Endothelial cell of umbilical vein (primary cell): ENCODE results near the gene SELENOV. TPM values are rescaled to one million over a fixed set of nuclear protein-coding genes. Genes with fewer than 3 reads are reported as not detected.

Source experiments
- BruUV-seq: library from RNA; stranded (reverse); fragments of 400-500 nt; replicated peaks from 2 replicates; lab custom pipeline; 2021; lab: Mats Ljungman, UMichigan
- CTCF ChIA-PET: fragments of 300-600, 350-600 bp; sonication (Branson Sonifier 250); formaldehyde crosslinking; loops from one replicate; lab custom pipeline; 2021; ENCODE audit warnings: antibody characterized with exemption, inconsistent platforms; lab: Charles Lee
- POLR2A ChIA-PET: fragments of 300-600, 350-600 bp; sonication (Branson Sonifier 250); formaldehyde crosslinking; loops from one replicate; lab custom pipeline; 2021; ENCODE audit warnings: antibody characterized with exemption, inconsistent platforms; lab: Charles Lee
- DNase-seq: peaks from one replicate; pipeline ENCODE4 v3.0.0-alpha.2; 2011; ENCODE audit warnings: low read depth, low spot score
- FAIRE-seq: peaks from 2 replicates; lab custom pipeline; 2011; peaks lifted over from hg19 to GRCh38; lab: Jason Lieb, UNC
- H2AFZ ChIP-seq: 2 replicates; pipeline ENCODE4 v1.6.0; 2012; ENCODE audit warnings: low read depth, low read length, control low read depth, inconsistent platforms
- H3K27ac ChIP-seq: 2 replicates; pipeline ENCODE4 v1.5.1; 2011; ENCODE audit warnings: low read depth, mild to moderate bottlenecking, control low read depth, low read length, moderate library complexity; ENCODE audit not compliant: insufficient read depth
- H3K27me3 ChIP-seq, 2 experiments: 2 replicates each; pipeline versions ENCODE4 v1.6.0 to v1.6.1; 2011; ENCODE audit warnings: low read length in 2 of 2, mixed read lengths in 1 of 2; ENCODE audit not compliant: control insufficient read depth in 2 of 2, insufficient read depth in 2 of 2
- H3K36me3 ChIP-seq, 2 experiments: 2 replicates in 1 of 2; 3 replicates in 1 of 2; pipeline ENCODE4 v1.5.1; 2011; ENCODE audit warnings: low read length in 2 of 2, mild to moderate bottlenecking in 1 of 2, moderate library complexity in 1 of 2; ENCODE audit not compliant: control insufficient read depth in 2 of 2, insufficient read depth in 2 of 2; ENCODE audit errors: extremely low read depth in 1 of 2
- H3K4me1 ChIP-seq: 3 replicates; pipeline ENCODE4 v1.5.1; 2011; ENCODE audit warnings: mild to moderate bottlenecking, low read length; ENCODE audit not compliant: control insufficient read depth, insufficient read depth; ENCODE audit errors: extremely low read depth
- H3K4me2 ChIP-seq: 2 replicates; pipeline ENCODE4 v1.6.1; 2011; ENCODE audit warnings: low read length, control low read depth, mixed read lengths; ENCODE audit not compliant: insufficient read depth
- H3K4me3 ChIP-seq, 3 experiments: fragments of 200-600 bp in 1 of 3; sonication (generic), shearing (Covaris generic) in 1 of 3; replicated peaks in 1 of 3; 2 replicates each; pipeline ENCODE4 v1.5.1; 2011 to 2016; ENCODE audit warnings: control low read depth in 3 of 3, low read length in 3 of 3, mild to moderate bottlenecking in 2 of 3, inconsistent platforms in 1 of 3, low read depth in 1 of 3, moderate library complexity in 1 of 3; ENCODE audit not compliant: insufficient read depth in 1 of 3
- H3K79me2 ChIP-seq: 2 replicates; pipeline ENCODE4 v1.6.0; 2012; ENCODE audit warnings: low read length, inconsistent platforms; ENCODE audit not compliant: control insufficient read depth, insufficient read depth
- H3K9ac ChIP-seq: replicated peaks from 2 replicates; pipeline ENCODE3; 2011; ENCODE audit warnings: low read length, control low read depth; ENCODE audit not compliant: insufficient read depth; ENCODE audit errors: extremely low read depth
- H3K9me1 ChIP-seq: replicated peaks from 3 replicates; pipeline ENCODE4 v1.6.0; 2011; ENCODE audit warnings: mild to moderate bottlenecking, low read length; ENCODE audit not compliant: control insufficient read depth, insufficient read depth; ENCODE audit errors: extremely low read depth
- H3K9me3 ChIP-seq: replicated peaks from 2 replicates; pipeline ENCODE4 v1.5.1; 2012; ENCODE audit warnings: low read length, inconsistent platforms; ENCODE audit not compliant: control insufficient read depth, insufficient read depth
- H4K20me1 ChIP-seq: replicated peaks from 2 replicates; pipeline ENCODE3; 2011; ENCODE audit warnings: mild to moderate bottlenecking, low read length; ENCODE audit not compliant: control insufficient read depth, insufficient read depth; ENCODE audit errors: extremely low read depth
- CTCF ChIP-seq, 2 donors: IDR thresholded peaks; 1 replicate in 1 of 2; 2 replicates in 1 of 2; pipeline ENCODE4 v1.5.1; 2011; ENCODE audit warnings: low read length in 2 of 2, mild to moderate bottlenecking in 2 of 2, moderate library complexity in 2 of 2, control low read depth in 1 of 2, inconsistent platforms in 1 of 2, low read depth in 1 of 2; ENCODE audit not compliant: insufficient read depth in 1 of 2; ENCODE audit errors: extremely low read depth in 1 of 2
- EZH2 ChIP-seq: IDR thresholded peaks from 2 replicates; pipeline ENCODE4 v1.6.1; 2012; ENCODE audit warnings: borderline replicate concordance, low read depth, mild to moderate bottlenecking, moderate library complexity, low read length, inconsistent platforms; ENCODE audit not compliant: severe bottlenecking
- FOS ChIP-seq: IDR thresholded peaks from 2 replicates; pipeline ENCODE4 v1.6.1; 2011; ENCODE audit warnings: mild to moderate bottlenecking, low read length, moderate library complexity, borderline replicate concordance; ENCODE audit not compliant: insufficient read depth
- GATA2 ChIP-seq: IDR thresholded peaks from 2 replicates; pipeline ENCODE4 v1.7.0; 2011; ENCODE audit warnings: low read depth, mild to moderate bottlenecking, moderate library complexity, mixed read lengths, low read length; ENCODE audit not compliant: insufficient read length, insufficient read depth
- JUN ChIP-seq: IDR thresholded peaks from 2 replicates; pipeline ENCODE4 v1.6.1; 2011; ENCODE audit warnings: borderline replicate concordance, low read depth; ENCODE audit not compliant: insufficient read length, insufficient read depth
- MYC ChIP-seq: IDR thresholded peaks from one replicate; pipeline ENCODE4 v1.6.1; 2011; ENCODE audit warnings: mild to moderate bottlenecking, low read depth, low read length
- POLR2A ChIP-seq: IDR thresholded peaks from 2 replicates; pipeline ENCODE4 v1.6.1; 2012; ENCODE audit warnings: low read depth, mild to moderate bottlenecking, control low read depth, low read length
- POLR2AphosphoS5 ChIP-seq: IDR thresholded peaks from 2 replicates; pipeline ENCODE4 v1.6.1; 2012; ENCODE audit warnings: low read depth, mild to moderate bottlenecking, control low read depth, low read length, moderate library complexity; ENCODE audit not compliant: insufficient read depth
- dilution Hi-C: fragments of 300-500 bp; cut with MboI; formaldehyde crosslinking; loops from one replicate; pipeline ENCODE4 v1.15.0; 2019; ENCODE audit warnings: low sequenced_read_pairs; ENCODE audit not compliant: extremely low pct_ligation_motif_present
- intact Hi-C: fragments of 100-400 bp; cut with micrococcal nuclease; formaldehyde crosslinking; loops from one replicate; pipeline ENCODE4 v1.10.0; 2022
- polyA plus RNA-seq, 4 experiments: library from polyadenylated mRNA; depleted of rRNA in 3 of 4; stranded (reverse) in 3 of 4; unstranded in 1 of 4; fragments of >200 nt; gene quantifications; 2 replicates each; pipeline versions ENCODE4 v1.2.1 to v1.2.3, GENCODE V29; 2011 to 2012; ENCODE audit warnings: missing spikeins in 1 of 4
- total RNA-seq: library from RNA; stranded (reverse); gene quantifications from 2 replicates; pipeline ENCODE4 v1.2.3, GENCODE V29; 2021
- TF ChIP-seq, protein P1 (sequence below): IDR thresholded peaks from 2 replicates; pipeline ENCODE4 v1.6.1; 2011; ENCODE audit not compliant: insufficient read depth, insufficient read length

SELENOV gene
- total and polyA plus RNA-seq, 2 donors (not counting 3 experiments of a cell fraction or from before 2014, with no cell fraction given), result not detected

GRCh38 chr19:39500543-39500942 is 14.4 kb upstream of the SELENOV start:
- no peaks in the 10 kb centered on the region for H3K9me1 ChIP-seq
- BruUV-seq, result no TSS peak
- H3K4me3 ChIP-seq, result no peak overlapping the region
- intact Hi-C loops (no loop called here), dilution Hi-C loops (no loop called here)
- no peak for TF ChIP-seq JUN
- TF ChIP-seq, protein P1, sequence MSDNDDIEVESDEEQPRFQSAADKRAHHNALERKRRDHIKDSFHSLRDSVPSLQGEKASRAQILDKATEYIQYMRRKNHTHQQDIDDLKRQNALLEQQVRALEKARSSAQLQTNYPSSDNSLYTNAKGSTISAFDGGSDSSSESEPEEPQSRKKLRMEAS, result no peak
- no peak for TF ChIP-seq GATA2
- TF ChIP-seq MYC, result no peak
- TF ChIP-seq FOS, result no peak
- TF ChIP-seq POLR2A, result no peak
- TF ChIP-seq CTCF (IDR thresholded peaks at IDR 0.05; ENCODE audit: extremely low read depth in 1 of 2, insufficient read depth in 1 of 2, low read depth in 1 of 2, low read length in 2 of 2), result no peak
- TF ChIP-seq EZH2, result no peak
- TF ChIP-seq POLR2AphosphoS5, result no peak
- no peaks in the 10 kb centered on the region for H3K79me2 ChIP-seq
- no peak overlapping the region for H3K4me2 ChIP-seq
- no peak overlapping the region for H2AFZ ChIP-seq
- POLR2A ChIA-PET, result interaction anchor here (0.7 kb wide), 1 partner anchor 10 kb away, joined by 8 read pairs; no protein-coding TSS in a partner anchor
- no peak for DNase-seq
- H4K20me1 ChIP-seq, result no peaks in the 10 kb centered on the region
- peaks cover 25 to 27% of the 10 kb centered on the region in 2 experiments for H3K27me3 ChIP-seq
- no peak overlapping the region for H3K9ac ChIP-seq
- no peaks in the 10 kb centered on the region for H3K36me3 ChIP-seq
- H3K27ac ChIP-seq, result no peak overlapping the region
- no peak for FAIRE-seq
- CTCF ChIA-PET, result interaction anchor here (0.7 to 1.1 kb wide), 2 partner anchors 26 to 172 kb away, joined by 3 to 7 read pairs; no protein-coding TSS in a partner anchor
- no peaks in the 10 kb centered on the region for H3K9me3 ChIP-seq
- H3K4me1 ChIP-seq, result peaks cover 9% of the 10 kb centered on the region
